ENCODE data around the gene PRKAG2. TPM values are rescaled to one million over a fixed set of nuclear protein-coding genes. Genes with fewer than 3 reads are reported as not detected.

The PRKAG2 gene
- total and polyA plus RNA-seq, 2 donors, result 37.9 to 71.6 TPM

- no peaks in the 10 kb centered on the region for H3K4me1 ChIP-seq (ENCODE audit: insufficient read depth)
- H3K36me3 ChIP-seq (ENCODE audit: insufficient read depth), result no peaks in the 10 kb centered on the region
- no peak for DNase-seq (ENCODE audit: extremely low spot score)
- 99% methylated on average over 4 of the region's 4 CpGs for WGBS
- H3K4me3 ChIP-seq (ENCODE audit: low read depth, low read length), result no peak overlapping the region
- peak overlapping the region; percentile 60 for H3K27ac ChIP-seq (ENCODE audit: low read depth)
Observed at GRCh38 chr7:151650161-151650560, 226.8 kb downstream of the PRKAG2 start.

GRCh38 chr7:151648429-151648828 lies 228.5 kb downstream of the PRKAG2 start:
- no peak overlapping the region for H3K27ac ChIP-seq (ENCODE audit: low read depth)
- DNase-seq (ENCODE audit: extremely low spot score), result no peak
- no peaks in the 10 kb centered on the region for H3K4me1 ChIP-seq (ENCODE audit: insufficient read depth)
- 73% methylated on average over 6 of the region's 6 CpGs for WGBS
- no peak overlapping the region for H3K4me3 ChIP-seq (ENCODE audit: low read depth, low read length)
- no peaks in the 10 kb centered on the region for H3K36me3 ChIP-seq (ENCODE audit: insufficient read depth)

GRCh38 chr7:151647874-151648273 lies 229.0 kb downstream of the PRKAG2 start:
- Histone ChIP-seq H3K4me3 (ENCODE audit: low read depth, low read length) (no peak overlapping the region), H3K36me3 (ENCODE audit: insufficient read depth) (no peaks in the 10 kb centered on the region), H3K4me1 (ENCODE audit: insufficient read depth) (no peaks in the 10 kb centered on the region), H3K27ac (ENCODE audit: low read depth) (no peak overlapping the region)
- WGBS, result 81% methylated on average over 3 of the region's 3 CpGs
- DNase-seq (ENCODE audit: extremely low spot score), result no peak

GRCh38 chr7:151647006-151647405 lies 229.9 kb downstream of the PRKAG2 start:
- no peak for DNase-seq (ENCODE audit: extremely low spot score)
- H3K4me3 ChIP-seq (ENCODE audit: low read depth, low read length), result no peak overlapping the region
- H3K36me3 ChIP-seq (ENCODE audit: insufficient read depth), result no peaks in the 10 kb centered on the region
- no peaks in the 10 kb centered on the region for H3K4me1 ChIP-seq (ENCODE audit: insufficient read depth)
- WGBS, result 93% methylated on average over 5 of the region's 5 CpGs
- H3K27ac ChIP-seq (ENCODE audit: low read depth), result no peak overlapping the region

- DNase-seq (ENCODE audit: extremely low spot score), result no peak
- H3K27ac ChIP-seq (ENCODE audit: low read depth), result no peak overlapping the region
- no peaks in the 10 kb centered on the region for H3K4me1 ChIP-seq (ENCODE audit: insufficient read depth)
- H3K36me3 ChIP-seq (ENCODE audit: insufficient read depth), result no peaks in the 10 kb centered on the region
- 97% methylated on average over 2 of the region's 2 CpGs for WGBS
- H3K4me3 ChIP-seq (ENCODE audit: low read depth, low read length), result no peak overlapping the region
Observed at GRCh38 chr7:151645311-151645710, 231.6 kb downstream of the PRKAG2 start.

GRCh38 chr7:151644554-151644953 lies 232.4 kb downstream of the PRKAG2 start:
- Histone ChIP-seq H3K4me1 (ENCODE audit: insufficient read depth) (no peaks in the 10 kb centered on the region), H3K27ac (ENCODE audit: low read depth) (no peak overlapping the region), H3K36me3 (ENCODE audit: insufficient read depth) (no peaks in the 10 kb centered on the region), H3K4me3 (ENCODE audit: low read depth, low read length) (no peak overlapping the region)
- no peak for DNase-seq (ENCODE audit: extremely low spot score)

- Histone ChIP-seq H3K4me1 (ENCODE audit: insufficient read depth) (no peaks in the 10 kb centered on the region), H3K27ac (ENCODE audit: low read depth) (no peak overlapping the region), H3K4me3 (ENCODE audit: low read depth, low read length) (no peak overlapping the region), H3K36me3 (ENCODE audit: insufficient read depth) (no peaks in the 10 kb centered on the region)
- DNase-seq (ENCODE audit: extremely low spot score), result no peak
- WGBS, result 68% methylated on average over 3 of the region's 3 CpGs
Observed at GRCh38 chr7:151642746-151643145, 234.2 kb downstream of the PRKAG2 start.

- Histone ChIP-seq H3K4me3 (ENCODE audit: low read depth, low read length) (no peak overlapping the region), H3K36me3 (ENCODE audit: insufficient read depth) (no peaks in the 10 kb centered on the region), H3K27ac (ENCODE audit: low read depth) (no peak overlapping the region), H3K4me1 (ENCODE audit: insufficient read depth) (no peaks in the 10 kb centered on the region)
- over 99% methylated on average over 2 of the region's 2 CpGs for WGBS
- DNase-seq (ENCODE audit: extremely low spot score), result no peak
Observed at GRCh38 chr7:151641587-151641986, 235.3 kb downstream of the PRKAG2 start.

GRCh38 chr7:151637781-151638261 lies 239.1 kb downstream of the PRKAG2 start:
- Histone ChIP-seq H3K4me1 (ENCODE audit: insufficient read depth) (no peaks in the 10 kb centered on the region), H3K27ac (ENCODE audit: low read depth) (no peak overlapping the region), H3K36me3 (ENCODE audit: insufficient read depth) (no peaks in the 10 kb centered on the region), H3K4me3 (ENCODE audit: low read depth, low read length) (no peak overlapping the region)
- no peak for DNase-seq (ENCODE audit: extremely low spot score)
- WGBS, result 25% methylated on average over 9 of the region's 9 CpGs

- no peak for DNase-seq (ENCODE audit: extremely low spot score)
- WGBS, result 98% methylated on average over 2 of the region's 2 CpGs
- Histone ChIP-seq H3K27ac (ENCODE audit: low read depth) (no peak overlapping the region), H3K4me1 (ENCODE audit: insufficient read depth) (no peaks in the 10 kb centered on the region), H3K36me3 (ENCODE audit: insufficient read depth) (no peaks in the 10 kb centered on the region), H3K4me3 (ENCODE audit: low read depth, low read length) (no peak overlapping the region)
Observed at GRCh38 chr7:151634643-151635042, 242.3 kb downstream of the PRKAG2 start.

- Histone ChIP-seq H3K27ac (ENCODE audit: low read depth) (no peak overlapping the region), H3K4me1 (ENCODE audit: insufficient read depth) (no peaks in the 10 kb centered on the region), H3K4me3 (ENCODE audit: low read depth, low read length) (no peak overlapping the region), H3K36me3 (ENCODE audit: insufficient read depth) (no peaks in the 10 kb centered on the region)
- DNase-seq (ENCODE audit: extremely low spot score), result no peak
- WGBS, result 99% methylated on average over 1 of the region's 1 CpG
Observed at GRCh38 chr7:151633516-151633812, 243.5 kb downstream of the PRKAG2 start.

- H3K36me3 ChIP-seq (ENCODE audit: insufficient read depth), result no peaks in the 10 kb centered on the region
- no peaks in the 10 kb centered on the region for H3K4me1 ChIP-seq (ENCODE audit: insufficient read depth)
- H3K4me3 ChIP-seq (ENCODE audit: low read depth, low read length), result peak overlapping the region; percentile 90
- peak overlapping the region; percentile 57 for H3K27ac ChIP-seq (ENCODE audit: low read depth)
- 18% methylated on average over 28 of the region's 28 CpGs for WGBS
- DNase-seq (ENCODE audit: extremely low spot score), result no peak
Observed at GRCh38 chr7:151632750-151633515, 244.0 kb downstream of the PRKAG2 start.

GRCh38 chr7:151631953-151632749 lies 244.8 kb downstream of the PRKAG2 start:
- peak overlapping the region; percentile 80 for H3K27ac ChIP-seq (ENCODE audit: low read depth)
- WGBS, result 1% methylated on average over 110 of the region's 111 CpGs
- peak overlapping the region; percentile 90 for H3K4me3 ChIP-seq (ENCODE audit: low read depth, low read length)
- DNase-seq (ENCODE audit: extremely low spot score), result no peak
- H3K36me3 ChIP-seq (ENCODE audit: insufficient read depth), result no peaks in the 10 kb centered on the region
- no peaks in the 10 kb centered on the region for H3K4me1 ChIP-seq (ENCODE audit: insufficient read depth)

- Histone ChIP-seq H3K4me1 (ENCODE audit: insufficient read depth) (no peaks in the 10 kb centered on the region), H3K36me3 (ENCODE audit: insufficient read depth) (no peaks in the 10 kb centered on the region), H3K27ac (ENCODE audit: low read depth) (peak overlapping the region; percentile 80), H3K4me3 (ENCODE audit: low read depth, low read length) (peak overlapping the region; percentile 90)
- under 1% methylated on average over 31 of the region's 31 CpGs for WGBS
- DNase-seq (ENCODE audit: extremely low spot score), result no peak
Observed at GRCh38 chr7:151631570-151631952, 245.4 kb downstream of the PRKAG2 start.
